GM18861 (cell line): ENCODE measurements around the gene SKIDA1.

ENCODE experiments used
- ATAC-seq: cut with Tn5 transposase; IDR thresholded peaks from one replicate; pipeline ENCODE4 v1.9.1; 2021; ENCODE audit not compliant: unreplicated experiment

Gene SKIDA1

GRCh38 chr10:21487416-21488180 is 37.9 kb downstream of the SKIDA1 start:
- no peak for ATAC-seq

- ATAC-seq: no peak
Measured at GRCh38 chr10:21482821-21483220, 42.7 kb downstream of the SKIDA1 start.

- ATAC-seq: no peak
Measured at GRCh38 chr10:21481407-21481806, 44.1 kb downstream of the SKIDA1 start.

GRCh38 chr10:21479570-21480315 is 45.7 kb downstream of the SKIDA1 start:
- ATAC-seq: no peak

- ATAC-seq: no peak
Measured at GRCh38 chr10:21475393-21475792, 50.1 kb downstream of the SKIDA1 start.

GRCh38 chr10:21473541-21473940 is 51.9 kb downstream of the SKIDA1 start:
- no peak for ATAC-seq

GRCh38 chr10:21473135-21473534 is 52.3 kb downstream of the SKIDA1 start:
- ATAC-seq: no peak

- no peak for ATAC-seq
Measured at GRCh38 chr10:21468086-21468485, 57.4 kb downstream of the SKIDA1 start.

- no peak for ATAC-seq
Measured at GRCh38 chr10:21467633-21468032, 57.8 kb downstream of the SKIDA1 start.

- no peak for ATAC-seq
Measured at GRCh38 chr10:21464134-21464533, 61.3 kb downstream of the SKIDA1 start.
